K562 (cell line): ENCODE measurements around the gene OSBPL3. TPM values are rescaled to one million over a fixed set of nuclear protein-coding genes. Genes with fewer than 3 reads are reported as not detected.

Experiments
- ATAC-seq: fragments of 200-7000 bp; cut with Tn5 transposase; 3 replicates; pipeline ENCODE4 v1.9.1; 2020; ENCODE audit warnings: moderate library complexity
- BruUV-seq: library from RNA; stranded (reverse); fragments of 400-500 nt; replicated peaks from 2 replicates; lab custom pipeline; 2021; lab: Mats Ljungman, UMichigan
- CTCF ChIA-PET: fragments of 300-600 bp; formaldehyde crosslinking; extraction: SDS; loops from one replicate; lab custom pipeline; 2021; ENCODE audit warnings: low intra/inter-chr PET ratio; lab: Yijun Ruan, JAX
- POLR2A ChIA-PET: fragments of 300-600, 350-650 bp; sonication (Branson Sonifier 250); formaldehyde crosslinking; extraction: SDS; loops from one replicate; lab custom pipeline; 2021; ENCODE audit warnings: antibody characterized with exemption, inconsistent platforms; lab: Yijun Ruan, JAX
- DNase-seq, 4 experiments: peaks; one replicate each; pipeline versions ENCODE4 v3.0.0 to v3.0.0-alpha.2; 2011 to 2018; ENCODE audit warnings: low spot score in 3 of 4, mixed read lengths in 3 of 4; ENCODE audit errors: extremely low read depth in 1 of 4
- FAIRE-seq: peaks from 2 replicates; lab custom pipeline; 2011; peaks lifted over from hg19 to GRCh38; lab: Jason Lieb, UNC
- H2AFZ ChIP-seq: 2 replicates; pipeline ENCODE4 v1.6.0; 2011; ENCODE audit warnings: low read depth, low read length, control low read depth, inconsistent platforms
- H3K27ac ChIP-seq: fragments of 200-600 bp; 3 replicates; pipeline ENCODE4 v1.8.0; 2011; ENCODE audit warnings: low read depth, mild to moderate bottlenecking, control low read depth, inconsistent platforms, low read length, moderate library complexity, mixed read lengths; ENCODE audit errors: extremely low read depth
- H3K27me3 ChIP-seq, 2 experiments: fragments of 300-600 bp in 1 of 2; 2 replicates in 1 of 2; 3 replicates in 1 of 2; pipeline versions ENCODE4 v1.6.0 to v1.8.0; 2011; ENCODE audit warnings: inconsistent platforms in 2 of 2, low read length in 2 of 2, mild to moderate bottlenecking in 1 of 2, mixed read lengths in 1 of 2, moderate library complexity in 1 of 2; ENCODE audit not compliant: control insufficient read depth in 2 of 2, insufficient read depth in 2 of 2
- H3K36me3 ChIP-seq: fragments of 300-600 bp; 3 replicates; pipeline ENCODE4 v1.8.0; 2011; ENCODE audit warnings: mild to moderate bottlenecking, low read length, inconsistent platforms; ENCODE audit not compliant: control insufficient read depth, insufficient read depth
- H3K4me1 ChIP-seq, 2 experiments: fragments of 200-600 bp in 1 of 2; replicated peaks in 1 of 2; 2 replicates in 1 of 2; 3 replicates in 1 of 2; pipeline versions ENCODE4 v1.5.1 to v1.8.0; 2011; ENCODE audit warnings: inconsistent platforms in 2 of 2, low read length in 2 of 2, mild to moderate bottlenecking in 1 of 2, mixed read lengths in 1 of 2, moderate library complexity in 1 of 2; ENCODE audit not compliant: control insufficient read depth in 2 of 2, insufficient read depth in 2 of 2
- H3K4me2 ChIP-seq: 2 replicates; pipeline ENCODE4 v1.6.1; 2011; ENCODE audit warnings: low read length, control low read depth, inconsistent platforms, mixed read lengths; ENCODE audit not compliant: insufficient read depth
- H3K4me3 ChIP-seq: fragments of 200-600 bp; sonication (generic), shearing (Covaris generic); 2 replicates; pipeline ENCODE4 v1.5.1; 2016; ENCODE audit warnings: control low read depth, inconsistent platforms
- H3K79me2 ChIP-seq: fragments of 200-600 bp; 3 replicates; pipeline ENCODE4 v1.8.0; 2011; ENCODE audit warnings: low read length, inconsistent platforms; ENCODE audit not compliant: control insufficient read depth, insufficient read depth
- H3K9ac ChIP-seq, 2 experiments: 2 replicates each; pipeline versions ENCODE4 v1.6.0 to v1.6.1; 2011; ENCODE audit warnings: low read depth in 2 of 2, low read length in 2 of 2, control low read depth in 1 of 2, inconsistent platforms in 1 of 2, mild to moderate bottlenecking in 1 of 2, mixed read lengths in 1 of 2; ENCODE audit not compliant: insufficient read depth in 1 of 2
- H3K9me1 ChIP-seq: one replicate; pipeline ENCODE4 v1.6.0; 2011; ENCODE audit warnings: inconsistent platforms, mild to moderate bottlenecking, low read length, moderate library complexity; ENCODE audit not compliant: control insufficient read depth, insufficient read depth
- H3K9me3 ChIP-seq: replicated peaks from 2 replicates; pipeline ENCODE4 v1.5.1; 2011; ENCODE audit warnings: low read depth, low read length, inconsistent platforms; ENCODE audit not compliant: control insufficient read depth, insufficient read depth
- H4K20me1 ChIP-seq: replicated peaks from 2 replicates; pipeline ENCODE4 v1.6.1; 2011; ENCODE audit warnings: low read length, inconsistent platforms, mixed read lengths; ENCODE audit not compliant: control insufficient read depth, insufficient read depth
- JUN ChIP-seq, 2 experiments: sonication (generic) in 1 of 2; formaldehyde crosslinking in 1 of 2; IDR thresholded peaks; 2 replicates each; pipeline versions ENCODE4 v1.6.1 to v1.8.0; 2012 to 2022; ENCODE audit warnings: borderline replicate concordance in 2 of 2, mild to moderate bottlenecking in 2 of 2, improper control_type of control experiment in 1 of 2, low read depth in 1 of 2, low read length in 1 of 2, missing genetic modification reagents in 1 of 2
- KLF10 ChIP-seq: fragments of 250-450 bp; sonication (Bioruptor Pico); IDR thresholded peaks from 2 replicates; pipeline ENCODE4 v1.6.1; 2021; ENCODE audit warnings: matching md5 sums
- NFRKB ChIP-seq: fragments of 450-650 bp; IDR thresholded peaks from 2 replicates; pipeline ENCODE4 v1.6.1; 2016; ENCODE audit warnings: low read depth
- PML ChIP-seq: IDR thresholded peaks from 2 replicates; pipeline ENCODE4 v1.6.1; 2012; ENCODE audit warnings: low read length, inconsistent platforms
- RCOR1 ChIP-seq, 2 experiments: IDR thresholded peaks; 2 replicates each; pipeline ENCODE4 v1.6.1; 2012; ENCODE audit warnings: low read depth in 2 of 2, low read length in 2 of 2, borderline replicate concordance in 1 of 2, improper control_type of control experiment in 1 of 2
- RFX7 ChIP-seq: fragments of 250-450 bp; sonication (Bioruptor Pico); IDR thresholded peaks from 2 replicates; pipeline ENCODE4 v1.5.1; 2021; ENCODE audit warnings: mild to moderate bottlenecking
- SIN3A ChIP-seq, 2 experiments: fragments of 150-350 bp in 1 of 2; IDR thresholded peaks; 2 replicates each; pipeline ENCODE4 v1.6.1; 2011 to 2016; ENCODE audit warnings: borderline replicate concordance in 2 of 2, low read depth in 2 of 2, low read length in 2 of 2, mild to moderate bottlenecking in 2 of 2, moderate library complexity in 2 of 2; ENCODE audit not compliant: control insufficient read depth in 1 of 2
- SIRT6 ChIP-seq: IDR thresholded peaks from one replicate; pipeline ENCODE4 v1.6.1; 2012; ENCODE audit warnings: low read depth, mild to moderate bottlenecking, control low read depth, inconsistent platforms, low read length, moderate library complexity
- SOX6 ChIP-seq: fragments of 450-650 bp; IDR thresholded peaks from 2 replicates; pipeline ENCODE4 v1.6.1; 2014; ENCODE audit warnings: mild to moderate bottlenecking
- ZNF124 ChIP-seq: sonication (generic); formaldehyde crosslinking; IDR thresholded peaks from 2 replicates; pipeline ENCODE4 v1.8.1; 2022; ENCODE audit warnings: missing genetic modification reagents
- ZNF23 ChIP-seq: fragments of 250-450 bp; sonication (Bioruptor Pico); IDR thresholded peaks from 2 replicates; pipeline ENCODE4 v1.4.0; 2020; ENCODE audit warnings: mild to moderate bottlenecking
- WGBS: fragments of 100-300 bp; shearing (Covaris generic); methylation state at CpG from one replicate; pipeline ENCODE4 v1.1.6; 2016; ENCODE audit warnings: low coverage, mixed read lengths; ENCODE audit not compliant: insufficient coverage; ENCODE audit errors: missing lambda C conversion rate; 5-methylcytosine and 5-hydroxymethylcytosine counted together
- in situ Hi-C: fragments of 300-500 bp; cut with MboI; formaldehyde crosslinking; loops from 4 replicates; pipeline ENCODE4 v1.15.0; 2018; ENCODE audit warnings: inconsistent platforms, mixed read lengths
- intact Hi-C: fragments of 100-400 bp; cut with micrococcal nuclease; formaldehyde crosslinking; loops from 2 replicates; pipeline ENCODE4 v1.14.2; 2022
- polyA plus RNA-seq, 8 experiments: library from polyadenylated mRNA; depleted of rRNA in 4 of 8; stranded (reverse) in 5 of 8; unstranded in 3 of 8; fragments of >200 nt; fragmentation: Nextera tagmentation in 2 of 8; fragmentation: Illumina TruSeq in 1 of 8; extraction: Ambion mirVana in 2 of 8; extraction: Trizol in 1 of 8; gene quantifications; 2 replicates each; pipeline versions ENCODE4 v1.2.1 to v1.2.3, GENCODE V29; 2011 to 2014; ENCODE audit warnings: inconsistent platforms in 1 of 8, missing spikeins in 1 of 8
- total RNA-seq, 7 experiments: library from RNA; depleted of rRNA in 6 of 7; stranded (reverse); fragments of >200 nt in 6 of 7; fragmentation: Illumina TruSeq in 2 of 7; extraction: Trizol in 2 of 7; gene quantifications; 2 replicates each; pipeline versions ENCODE4 v1.2.1 to v1.2.3, GENCODE V29; 2011 to 2021; ENCODE audit warnings: low replicate concordance in 1 of 7
- TF ChIP-seq, protein P1 (sequence below): fragments of 450-650 bp; formaldehyde crosslinking; conservative IDR thresholded peaks from 2 replicates; pipeline ENCODE4 v1.4.0; 2022; ENCODE audit warnings: mild to moderate bottlenecking, missing genetic modification characterization
- TF ChIP-seq, protein P2 (sequence below), 2 experiments: fragments of 450-650 bp in 1 of 2; sonication (generic) in 1 of 2; formaldehyde crosslinking in 1 of 2; IDR thresholded peaks in 1 of 2; conservative IDR thresholded peaks in 1 of 2; 2 replicates each; pipeline versions ENCODE4 v1.6.1 to v1.8.1; 2016 to 2023; ENCODE audit warnings: mild to moderate bottlenecking in 2 of 2, moderate library complexity in 2 of 2, inconsistent platforms in 1 of 2, missing genetic modification reagents in 1 of 2
- TF ChIP-seq, protein P3 (sequence below): fragments of 450-650 bp; IDR thresholded peaks from 2 replicates; pipeline ENCODE4 v1.6.1; 2016

Gene OSBPL3
- total and polyA plus RNA-seq, 9 of the 15 experiments (the other 6 are each of a cell fraction or from before 2014, with no cell fraction given) = 4.8 to 37.2 (median 26.5) TPM

DNA sequence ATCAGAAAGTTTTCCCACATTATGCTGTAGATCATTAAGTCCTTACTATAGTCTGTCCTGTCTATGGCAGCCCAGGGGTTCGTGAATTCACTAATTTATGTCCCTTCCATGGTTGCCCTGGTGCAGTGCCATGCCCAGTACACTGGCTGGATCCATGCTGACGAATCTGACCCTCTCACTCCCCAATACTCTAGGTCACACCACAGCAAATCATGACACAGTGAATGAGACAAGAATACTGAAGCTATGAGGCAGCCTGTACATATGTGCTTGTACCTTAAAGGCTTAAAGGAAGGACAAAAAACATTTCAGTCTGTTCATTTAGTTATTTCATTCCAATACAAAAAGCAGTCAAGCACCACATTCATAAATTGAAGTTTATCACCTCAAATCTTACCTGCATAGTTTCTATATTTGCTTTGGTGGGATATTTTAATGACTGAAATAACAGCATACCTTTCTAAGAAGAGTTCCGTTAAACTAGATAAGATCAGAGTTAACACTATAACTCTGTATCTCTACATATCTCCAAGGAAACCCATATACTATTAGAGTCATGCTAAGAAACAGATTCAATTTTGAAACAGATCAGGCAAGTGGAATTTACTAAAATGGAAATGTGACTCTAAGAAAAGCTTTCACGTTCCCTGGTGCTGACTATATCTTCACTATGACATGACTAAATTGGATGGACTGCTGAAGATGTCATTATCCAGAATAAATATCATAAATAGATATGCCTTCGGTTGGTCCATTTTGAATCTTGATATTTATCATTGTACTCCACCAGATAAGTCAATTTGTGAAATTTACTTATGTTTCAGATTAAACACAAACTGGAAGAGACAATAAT is 36.7 kb downstream of the OSBPL3 start (continued):
- no peak for TF ChIP-seq SOX6

DNA sequence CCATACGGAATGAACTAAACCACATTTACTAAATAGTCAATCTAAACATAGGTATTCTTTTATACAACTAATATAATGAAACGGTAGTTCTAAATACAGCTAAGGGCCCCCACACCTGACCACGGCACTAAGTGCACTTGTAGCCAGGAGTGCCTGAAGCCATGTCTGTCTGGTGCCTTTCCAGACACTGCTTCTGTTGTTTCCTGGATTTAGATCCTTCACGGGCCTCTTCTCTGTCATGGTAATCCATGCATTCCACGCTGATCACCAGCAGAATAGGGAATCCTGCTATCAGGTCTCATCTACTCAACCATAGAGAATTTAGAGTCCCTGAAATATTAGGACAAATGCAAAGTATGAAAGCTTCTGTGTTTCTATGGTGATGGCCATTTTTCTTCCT is 37.8 kb downstream of the OSBPL3 start:
- CTCF ChIA-PET = no interaction called here
- H3K4me2 ChIP-seq = no peak overlapping the region

More for the DNA sequence above, 37.8 kb downstream of the OSBPL3 start:
- BruUV-seq = no TSS peak
- no peak overlapping the region for H2AFZ ChIP-seq
- 78% methylated on average over 5 of the region's 5 CpGs for WGBS
- POLR2A ChIA-PET = interaction anchor here (1.8 kb wide), 1 partner anchor 10 kb away, joined by 8 read pairs; no protein-coding TSS in a partner anchor
- peaks cover 0 to 12% of the 10 kb centered on the region in 2 experiments; a peak in 3 of 5 replicates for H3K4me1 ChIP-seq
- no peak overlapping the region for H3K27ac ChIP-seq
- no peak overlapping the region for H3K4me3 ChIP-seq
- intact Hi-C loops = no loop called here
- no peaks in the 10 kb centered on the region; the same call in 1 of the 2 replicates for H4K20me1 ChIP-seq
- FAIRE-seq (no peak), DNase-seq (no peak), ATAC-seq (no peak)
- H3K9ac ChIP-seq = no peak overlapping the region
- in situ Hi-C loops = no loop called here
- H3K36me3 ChIP-seq = no peaks in the 10 kb centered on the region; the same call in 2 of the 3 replicates
- H3K9me3 ChIP-seq = no peaks in the 10 kb centered on the region
- H3K9me1 ChIP-seq = no peaks in the 10 kb centered on the region
- peaks cover 73% of the 10 kb centered on the region for H3K79me2 ChIP-seq
- TF ChIP-seq, protein P1, sequence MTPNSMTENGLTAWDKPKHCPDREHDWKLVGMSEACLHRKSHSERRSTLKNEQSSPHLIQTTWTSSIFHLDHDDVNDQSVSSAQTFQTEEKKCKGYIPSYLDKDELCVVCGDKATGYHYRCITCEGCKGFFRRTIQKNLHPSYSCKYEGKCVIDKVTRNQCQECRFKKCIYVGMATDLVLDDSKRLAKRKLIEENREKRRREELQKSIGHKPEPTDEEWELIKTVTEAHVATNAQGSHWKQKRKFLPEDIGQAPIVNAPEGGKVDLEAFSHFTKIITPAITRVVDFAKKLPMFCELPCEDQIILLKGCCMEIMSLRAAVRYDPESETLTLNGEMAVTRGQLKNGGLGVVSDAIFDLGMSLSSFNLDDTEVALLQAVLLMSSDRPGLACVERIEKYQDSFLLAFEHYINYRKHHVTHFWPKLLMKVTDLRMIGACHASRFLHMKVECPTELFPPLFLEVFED (CRISPR knock-in tag) = no peak
- no peak for TF ChIP-seq RCOR1 (IDR thresholded peaks at IDR 0.05; ENCODE audit: borderline replicate concordance in 1 of 2, low read depth in 2 of 2, low read length in 2 of 2)
- TF ChIP-seq RFX7 (CRISPR knock-in tag) = no peak
- TF ChIP-seq, protein P2, sequence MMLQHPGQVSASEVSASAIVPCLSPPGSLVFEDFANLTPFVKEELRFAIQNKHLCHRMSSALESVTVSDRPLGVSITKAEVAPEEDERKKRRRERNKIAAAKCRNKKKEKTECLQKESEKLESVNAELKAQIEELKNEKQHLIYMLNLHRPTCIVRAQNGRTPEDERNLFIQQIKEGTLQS (IDR thresholded peaks at IDR 0.05) = no peak
- TF ChIP-seq, protein P2 (CRISPR knock-in tag; conservative IDR thresholded peaks at IDR 0.05) = no peak
- TF ChIP-seq KLF10 = no peak
- TF ChIP-seq, protein P3, sequence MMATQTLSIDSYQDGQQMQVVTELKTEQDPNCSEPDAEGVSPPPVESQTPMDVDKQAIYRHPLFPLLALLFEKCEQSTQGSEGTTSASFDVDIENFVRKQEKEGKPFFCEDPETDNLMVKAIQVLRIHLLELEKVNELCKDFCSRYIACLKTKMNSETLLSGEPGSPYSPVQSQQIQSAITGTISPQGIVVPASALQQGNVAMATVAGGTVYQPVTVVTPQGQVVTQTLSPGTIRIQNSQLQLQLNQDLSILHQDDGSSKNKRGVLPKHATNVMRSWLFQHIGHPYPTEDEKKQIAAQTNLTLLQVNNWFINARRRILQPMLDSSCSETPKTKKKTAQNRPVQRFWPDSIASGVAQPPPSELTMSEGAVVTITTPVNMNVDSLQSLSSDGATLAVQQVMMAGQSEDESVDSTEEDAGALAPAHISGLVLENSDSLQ = no peak
- no peak for TF ChIP-seq ZNF23 (CRISPR knock-in tag)
- no peak for TF ChIP-seq SIRT6
- no peak for TF ChIP-seq SIN3A (IDR thresholded peaks at IDR 0.05; ENCODE audit: borderline replicate concordance in 2 of 2, control insufficient read depth in 1 of 2, low read depth in 2 of 2, low read length in 2 of 2)
- TF ChIP-seq NFRKB = no peak
- TF ChIP-seq ZNF124 (CRISPR knock-in tag) = no peak
- no peak for TF ChIP-seq JUN (IDR thresholded peaks at IDR 0.05; ENCODE audit: borderline replicate concordance, low read depth, low read length)
- TF ChIP-seq JUN (CRISPR knock-in tag; IDR thresholded peaks at IDR 0.05; ENCODE audit: borderline replicate concordance) = no peak
- no peak for TF ChIP-seq PML
- H3K27me3 ChIP-seq = no peaks in the 10 kb centered on the region
